ENCODE data around the gene PMF1. TPM values are rescaled to one million over a fixed set of nuclear protein-coding genes. Genes with fewer than 3 reads are reported as not detected.

Gene PMF1
- polyA plus RNA-seq, 2 of the 4 experiments (the other 2 are of a cell fraction): 59.8 to 63.9 TPM

DNA sequence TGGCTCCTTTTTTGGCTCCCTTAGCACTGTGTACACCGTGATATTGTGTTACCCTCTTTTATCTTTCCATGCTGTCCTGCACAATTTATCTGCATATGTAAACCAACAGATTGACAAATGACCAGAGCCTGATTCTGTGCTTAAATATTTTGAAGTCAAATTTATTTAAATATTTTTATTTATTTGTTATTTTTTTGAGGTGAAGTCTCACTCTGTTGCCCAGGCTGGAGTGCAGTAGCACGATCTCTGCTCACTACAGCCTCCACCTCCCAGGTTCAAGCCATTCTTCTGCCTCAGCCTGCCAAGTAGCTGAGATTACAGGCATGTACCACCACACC is 12.8 kb downstream of the PMF1 start:
- ChIA-PET POLR2A (interaction anchor here (1.1 to 1.2 kb wide), 2 partner anchors 12 to 31 kb away, joined by 7 to 13 read pairs; partner anchors contain the start of genes PMF1 and SLC25A44), CTCF (interaction anchor here (0.7 to 25.3 kb wide), 43 partner anchors 10 to 357 kb away, joined by 3 to 639 read pairs (median 5); partner anchors contain the start of genes BGLAP, MEX3A, PAQR6 and PMF1)
- no peak overlapping the region for H3K4me2 ChIP-seq
- H3K9me3 ChIP-seq: no peaks in the 10 kb centered on the region
- FAIRE-seq (no peak), DNase-seq (ENCODE audit: low read depth in 1 of 2, low spot score in 1 of 2) (no peak), ATAC-seq (no peak)
- WGBS (ENCODE audit: missing lambda C conversion rate): 4% methylated on average over 2 of the region's 2 CpGs
- TF ChIP-seq FOXS1 (CRISPR knock-in tag; IDR thresholded peaks at IDR 0.05) (no peak), HOXB5 (CRISPR knock-in tag; IDR thresholded peaks at IDR 0.05) (no peak), ZSCAN20 (CRISPR knock-in tag; IDR thresholded peaks at IDR 0.05) (no peak)
- TF ChIP-seq, protein P1, sequence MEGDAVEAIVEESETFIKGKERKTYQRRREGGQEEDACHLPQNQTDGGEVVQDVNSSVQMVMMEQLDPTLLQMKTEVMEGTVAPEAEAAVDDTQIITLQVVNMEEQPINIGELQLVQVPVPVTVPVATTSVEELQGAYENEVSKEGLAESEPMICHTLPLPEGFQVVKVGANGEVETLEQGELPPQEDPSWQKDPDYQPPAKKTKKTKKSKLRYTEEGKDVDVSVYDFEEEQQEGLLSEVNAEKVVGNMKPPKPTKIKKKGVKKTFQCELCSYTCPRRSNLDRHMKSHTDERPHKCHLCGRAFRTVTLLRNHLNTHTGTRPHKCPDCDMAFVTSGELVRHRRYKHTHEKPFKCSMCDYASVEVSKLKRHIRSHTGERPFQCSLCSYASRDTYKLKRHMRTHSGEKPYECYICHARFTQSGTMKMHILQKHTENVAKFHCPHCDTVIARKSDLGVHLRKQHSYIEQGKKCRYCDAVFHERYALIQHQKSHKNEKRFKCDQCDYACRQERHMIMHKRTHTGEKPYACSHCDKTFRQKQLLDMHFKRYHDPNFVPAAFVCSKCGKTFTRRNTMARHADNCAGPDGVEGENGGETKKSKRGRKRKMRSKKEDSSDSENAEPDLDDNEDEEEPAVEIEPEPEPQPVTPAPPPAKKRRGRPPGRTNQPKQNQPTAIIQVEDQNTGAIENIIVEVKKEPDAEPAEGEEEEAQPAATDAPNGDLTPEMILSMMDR (IDR thresholded peaks at IDR 0.05): 0 out of 3 replicates have a peak, but pooled peaks have one; percentile 4
- no peak overlapping the region for H3K4me3 ChIP-seq
- H3K27ac ChIP-seq: peak overlapping the region in 1 of 2 experiments; percentile 63; a peak in 2 of 6 replicates
- H3K4me1 ChIP-seq: peaks cover 14% of the 10 kb centered on the region

DNA sequence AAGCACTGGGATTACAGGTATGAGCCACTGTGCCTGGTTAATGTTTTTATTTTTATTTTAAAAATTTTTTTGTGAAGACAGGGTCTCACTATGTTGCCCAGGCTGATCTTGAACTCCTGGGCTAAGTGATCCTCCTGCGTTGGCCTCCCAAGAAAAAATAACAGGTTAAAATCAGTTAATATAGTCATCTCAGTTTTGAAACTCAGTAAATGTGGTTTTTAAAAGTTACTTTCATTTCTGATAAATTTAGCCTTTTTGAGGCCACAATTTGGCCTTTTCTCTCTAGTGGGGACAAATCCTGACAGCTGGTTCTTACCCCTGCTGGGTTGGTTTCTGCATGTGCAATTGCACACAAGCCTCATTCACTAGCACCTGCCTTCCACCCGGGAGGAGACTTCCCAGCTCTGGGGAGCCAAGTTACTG is 13.3 kb downstream of the PMF1 start:
- FAIRE-seq (no peak), ATAC-seq (no peak), DNase-seq (ENCODE audit: low read depth in 1 of 2, low spot score in 1 of 2) (no peak)
- Histone ChIP-seq H3K27ac (no peak overlapping the region), H3K4me2 (no peak overlapping the region), H3K4me1 (peaks cover 14% of the 10 kb centered on the region), H3K4me3 (no peak overlapping the region), H3K9me3 (no peaks in the 10 kb centered on the region)
- WGBS (ENCODE audit: missing lambda C conversion rate): 72% methylated on average over 2 of the region's 2 CpGs
- ChIA-PET POLR2A (no interaction called here), CTCF (interaction anchor here (0.7 to 25.3 kb wide), 19 partner anchors 10 to 357 kb away, joined by 3 to 639 read pairs (median 8); partner anchors contain the start of genes BGLAP, MEX3A, PMF1 and SEMA4A)
- TF ChIP-seq RAD21 (conservative IDR thresholded peaks at IDR 0.05 in 1 of 2, IDR thresholded peaks at IDR 0.05 in 1 of 2): no peak
- no peak for TF ChIP-seq ZFP36 (IDR thresholded peaks at IDR 0.05; ENCODE audit: borderline replicate concordance, partially characterized antibody)
- TF ChIP-seq, protein P2, sequence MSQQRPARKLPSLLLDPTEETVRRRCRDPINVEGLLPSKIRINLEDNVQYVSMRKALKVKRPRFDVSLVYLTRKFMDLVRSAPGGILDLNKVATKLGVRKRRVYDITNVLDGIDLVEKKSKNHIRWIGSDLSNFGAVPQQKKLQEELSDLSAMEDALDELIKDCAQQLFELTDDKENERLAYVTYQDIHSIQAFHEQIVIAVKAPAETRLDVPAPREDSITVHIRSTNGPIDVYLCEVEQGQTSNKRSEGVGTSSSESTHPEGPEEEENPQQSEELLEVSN (IDR thresholded peaks at IDR 0.05; ENCODE audit: borderline replicate concordance, low read depth): no peak
- TF ChIP-seq FOSB (CRISPR knock-in tag; IDR thresholded peaks at IDR 0.05): no peak
- no peak for TF ChIP-seq CBX2 (IDR thresholded peaks at IDR 0.05; ENCODE audit: borderline replicate concordance, low read depth)
- TF ChIP-seq, protein P3, sequence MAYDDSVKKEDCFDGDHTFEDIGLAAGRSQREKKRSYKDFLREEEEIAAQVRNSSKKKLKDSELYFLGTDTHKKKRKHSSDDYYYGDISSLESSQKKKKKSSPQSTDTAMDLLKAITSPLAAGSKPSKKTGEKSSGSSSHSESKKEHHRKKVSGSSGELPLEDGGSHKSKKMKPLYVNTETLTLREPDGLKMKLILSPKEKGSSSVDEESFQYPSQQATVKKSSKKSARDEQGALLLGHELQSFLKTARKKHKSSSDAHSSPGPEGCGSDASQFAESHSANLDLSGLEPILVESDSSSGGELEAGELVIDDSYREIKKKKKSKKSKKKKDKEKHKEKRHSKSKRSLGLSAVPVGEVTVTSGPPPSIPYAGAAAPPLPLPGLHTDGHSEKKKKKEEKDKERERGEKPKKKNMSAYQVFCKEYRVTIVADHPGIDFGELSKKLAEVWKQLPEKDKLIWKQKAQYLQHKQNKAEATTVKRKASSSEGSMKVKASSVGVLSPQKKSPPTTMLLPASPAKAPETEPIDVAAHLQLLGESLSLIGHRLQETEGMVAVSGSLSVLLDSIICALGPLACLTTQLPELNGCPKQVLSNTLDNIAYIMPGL (CRISPR knock-in tag; IDR thresholded peaks at IDR 0.05; ENCODE audit: borderline replicate concordance): no peak
- TF ChIP-seq, protein P4, sequence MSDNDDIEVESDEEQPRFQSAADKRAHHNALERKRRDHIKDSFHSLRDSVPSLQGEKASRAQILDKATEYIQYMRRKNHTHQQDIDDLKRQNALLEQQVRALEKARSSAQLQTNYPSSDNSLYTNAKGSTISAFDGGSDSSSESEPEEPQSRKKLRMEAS (IDR thresholded peaks at IDR 0.05): no peak
- no peak for TF ChIP-seq SMC3 (IDR thresholded peaks at IDR 0.05)
- no peak for TF ChIP-seq JUN (IDR thresholded peaks at IDR 0.05)
- no peak for TF ChIP-seq EHMT2 (IDR thresholded peaks at IDR 0.05; ENCODE audit: low read depth)
- no peak for TF ChIP-seq RARB (CRISPR knock-in tag; IDR thresholded peaks at IDR 0.05)
- TF ChIP-seq, protein P5, sequence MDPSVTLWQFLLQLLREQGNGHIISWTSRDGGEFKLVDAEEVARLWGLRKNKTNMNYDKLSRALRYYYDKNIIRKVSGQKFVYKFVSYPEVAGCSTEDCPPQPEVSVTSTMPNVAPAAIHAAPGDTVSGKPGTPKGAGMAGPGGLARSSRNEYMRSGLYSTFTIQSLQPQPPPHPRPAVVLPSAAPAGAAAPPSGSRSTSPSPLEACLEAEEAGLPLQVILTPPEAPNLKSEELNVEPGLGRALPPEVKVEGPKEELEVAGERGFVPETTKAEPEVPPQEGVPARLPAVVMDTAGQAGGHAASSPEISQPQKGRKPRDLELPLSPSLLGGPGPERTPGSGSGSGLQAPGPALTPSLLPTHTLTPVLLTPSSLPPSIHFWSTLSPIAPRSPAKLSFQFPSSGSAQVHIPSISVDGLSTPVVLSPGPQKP (IDR thresholded peaks at IDR 0.05; ENCODE audit: low read depth, low read length): no peak
- TF ChIP-seq PHF8 (IDR thresholded peaks at IDR 0.05; ENCODE audit: borderline replicate concordance, low read depth): no peak
- no peak for TF ChIP-seq BHLHE40 (IDR thresholded peaks at IDR 0.05; ENCODE audit: low read depth, low read length)
- no peak for TF ChIP-seq CBX8 (IDR thresholded peaks at IDR 0.05)
- TF ChIP-seq, protein P1 (IDR thresholded peaks at IDR 0.05): no peak
- no peak for TF ChIP-seq NPAS2 (CRISPR knock-in tag; IDR thresholded peaks at IDR 0.05; ENCODE audit: borderline replicate concordance)
- no peak for TF ChIP-seq SREBF2 (IDR thresholded peaks at IDR 0.05)
- no peak for TF ChIP-seq TP53 (CRISPR knock-in tag; IDR thresholded peaks at IDR 0.05)

Data from A549 (cell line).